Activated gamma-delta T cell treated with anti-CD3 and anti-CD28 coated beads, Interleukin-2, amount 50 U/mL, for 16 hours (primary cell): Measurements from ENCODE around the gene SRI.
"Not testable (repeated sequence)": the region's sequence is repeated elsewhere in the genome, so short reads cannot be mapped to it uniquely, and the experiment has no call there.

Experiments used
- DNase-seq: peaks from one replicate; pipeline ENCODE4 v3.0.0-alpha.2; 2020; ENCODE audit warnings: low read depth

Gene SRI

DNA sequence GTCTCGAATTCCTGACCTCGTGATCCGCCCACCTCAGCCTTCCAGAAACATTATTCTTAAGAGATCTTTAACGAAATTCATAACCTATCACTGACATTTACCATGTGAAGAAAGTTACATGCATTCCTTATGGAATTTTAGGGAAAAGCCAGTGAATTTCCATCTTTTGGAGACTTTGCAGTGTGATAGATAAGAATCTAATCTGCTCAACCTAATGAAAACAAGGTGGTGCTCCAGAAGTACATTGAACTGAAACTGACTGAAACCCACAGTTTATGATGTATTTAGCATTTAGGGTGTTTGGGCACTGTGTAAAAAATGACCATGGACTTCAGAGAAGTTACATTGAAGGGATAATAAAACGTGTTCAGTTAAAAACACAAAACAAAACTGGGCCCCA, 43.6 kb downstream of the SRI start:
- DNase-seq: no peak

DNA sequence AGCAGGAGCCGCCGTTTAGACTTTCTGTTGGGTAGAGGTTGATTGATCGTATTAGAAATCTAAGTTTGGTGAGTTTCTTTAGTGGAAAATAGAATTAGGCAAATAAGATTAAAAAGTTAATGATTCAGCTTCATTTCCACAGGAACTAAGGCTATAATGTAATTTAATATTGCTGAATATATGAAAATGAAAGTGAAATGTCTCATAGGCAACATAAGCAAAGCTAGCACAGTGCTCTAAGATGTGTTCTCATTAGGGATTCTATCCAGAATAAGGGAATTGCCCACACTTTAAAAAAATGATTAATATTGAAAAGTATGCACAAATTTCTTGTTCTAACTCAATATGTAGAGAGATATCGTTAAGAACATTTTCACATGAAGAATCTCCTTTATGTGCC, 47.0 kb downstream of the SRI start:
- DNase-seq: no peak

DNA sequence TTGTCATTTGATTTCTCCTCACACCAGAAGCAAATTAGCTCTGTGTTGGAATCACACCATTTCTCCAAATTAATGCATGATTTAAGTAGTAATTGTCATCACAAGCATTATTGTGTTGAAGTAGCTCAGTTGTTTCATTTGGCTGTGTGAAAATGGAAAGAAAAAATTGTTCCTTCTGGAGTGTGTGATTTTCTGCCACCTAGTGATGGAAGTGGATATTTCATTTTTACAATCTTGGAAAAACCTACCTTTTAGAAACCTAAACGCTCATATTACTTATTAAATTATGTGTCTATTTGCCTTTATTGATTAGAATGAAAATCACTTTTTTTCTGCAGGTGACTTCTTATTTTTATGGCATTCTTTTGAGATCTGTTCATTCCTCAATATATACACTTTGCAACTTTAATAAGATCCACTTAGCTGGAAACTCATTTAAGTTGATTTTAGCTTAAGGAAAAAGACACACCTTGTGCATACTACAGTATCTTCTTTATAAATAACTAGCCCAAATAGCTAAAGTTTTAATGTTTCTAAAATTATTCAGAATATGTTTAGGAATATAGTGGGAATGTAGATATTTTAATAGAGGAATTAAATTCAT, 50.0 kb downstream of the SRI start:
- DNase-seq: no peak

- no peak for DNase-seq
Measured at GRCh38 chr7:88167721-88168120, 52.1 kb downstream of the SRI start.

GRCh38 chr7:88167223-88167622, 52.6 kb downstream of the SRI start:
- no peak for DNase-seq

- DNase-seq: no peak
Measured at GRCh38 chr7:88165697-88166096, 54.1 kb downstream of the SRI start.

GRCh38 chr7:88159741-88160140, 60.1 kb downstream of the SRI start:
- DNase-seq: not testable (repeated sequence)

DNA sequence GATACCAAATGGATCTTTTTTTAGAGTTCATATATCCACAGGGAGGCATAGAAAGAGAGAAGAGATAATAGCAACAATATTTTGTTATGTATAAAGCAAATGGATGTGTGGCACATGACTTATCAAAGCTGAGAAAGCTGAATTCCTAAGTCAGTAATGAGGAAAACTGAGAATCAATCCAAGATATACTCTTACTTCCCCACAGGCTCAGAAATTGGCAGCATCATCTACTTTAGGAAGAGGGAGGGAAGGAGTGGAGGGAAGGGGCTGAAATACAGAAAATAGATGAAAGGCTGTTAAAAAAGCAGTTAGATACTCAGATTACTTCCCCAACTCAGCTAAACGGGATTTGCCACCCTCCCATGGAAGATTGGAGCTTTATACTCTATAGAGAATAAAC, 63.5 kb downstream of the SRI start:
- no peak for DNase-seq

GRCh38 chr7:88155756-88156155, 64.1 kb downstream of the SRI start:
- DNase-seq: no peak
